ENCODE results near the gene HIPK3.

Gene HIPK3

GRCh38 chr11:33394431-33395109, 137.4 kb downstream of the HIPK3 start:
- FAIRE-seq, result no peak

GRCh38 chr11:33396361-33396760, 139.2 kb downstream of the HIPK3 start:
- no peak for FAIRE-seq

GRCh38 chr11:33399421-33399820, 142.2 kb downstream of the HIPK3 start:
- FAIRE-seq, result no peak

- FAIRE-seq, result no peak
Observed at GRCh38 chr11:33402066-33402465, 144.9 kb downstream of the HIPK3 start.

DNA sequence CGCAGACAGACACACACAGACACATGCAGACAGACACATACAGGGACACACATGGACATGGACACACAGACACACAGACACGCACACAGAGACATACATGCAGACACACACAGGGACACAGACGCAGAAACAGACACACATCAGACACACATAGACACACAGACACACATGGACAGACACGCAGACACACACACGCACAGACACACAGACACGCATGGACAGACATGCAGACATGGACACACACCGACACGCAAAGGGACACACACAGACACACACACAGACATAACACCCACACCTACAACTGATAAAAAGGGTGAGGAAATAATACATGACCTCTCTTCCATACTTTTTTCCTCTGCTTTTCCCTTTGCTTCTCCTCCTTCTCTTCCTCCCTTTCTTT, 146.2 kb downstream of the HIPK3 start:
- no peak for FAIRE-seq

- FAIRE-seq, result no peak
Observed at GRCh38 chr11:33405834-33406602, 148.8 kb downstream of the HIPK3 start.

Measured in A204.1 (cell line).